Stimulated activated CD4-positive, alpha-beta T cell treated with anti-CD3 and anti-CD28 coated beads, Interleukin-2, amount 100 ng/mL, for 48 hours (primary cell): ENCODE data around the gene PTCSC3.

Source experiments
- DNase-seq, 2 donors: peaks; one replicate each; pipeline ENCODE4 v3.0.0-alpha.2; 2020

PTCSC3 gene

GRCh38 chr14:36176524-36176923 lies at the start of gene PTCSC3:
Gene PTCSC3, minus strand, starts transcription at chr14:36176722.
- no peak for DNase-seq

- DNase-seq = no peak
Measured at GRCh38 chr14:36226164-36226563, 49.6 kb upstream of the PTCSC3 start.

GRCh38 chr14:36224176-36224575 lies 47.7 kb upstream of the PTCSC3 start:
- no peak for DNase-seq

GRCh38 chr14:36223558-36223957 lies 47.0 kb upstream of the PTCSC3 start:
- no peak for DNase-seq

- no peak for DNase-seq
Measured at GRCh38 chr14:36222952-36223468, 46.5 kb upstream of the PTCSC3 start.

- DNase-seq = no peak
Measured at GRCh38 chr14:36222337-36222736, 45.8 kb upstream of the PTCSC3 start.

- no peak for DNase-seq
Measured at GRCh38 chr14:36221112-36221511, 44.6 kb upstream of the PTCSC3 start.

- DNase-seq = no peak
Measured at GRCh38 chr14:36217732-36218131, 41.2 kb upstream of the PTCSC3 start.

- DNase-seq = no peak
Measured at GRCh38 chr14:36217027-36217426, 40.5 kb upstream of the PTCSC3 start.

- DNase-seq = no peak
Measured at GRCh38 chr14:36215217-36215598, 38.7 kb upstream of the PTCSC3 start.

GRCh38 chr14:36214476-36215216 lies 38.1 kb upstream of the PTCSC3 start:
- DNase-seq = no peak

- no peak for DNase-seq
Measured at GRCh38 chr14:36212987-36213386, 36.5 kb upstream of the PTCSC3 start.

- no peak for DNase-seq
Measured at GRCh38 chr14:36212577-36212976, 36.1 kb upstream of the PTCSC3 start.

GRCh38 chr14:36208690-36209278 lies 32.3 kb upstream of the PTCSC3 start:
- no peak for DNase-seq

GRCh38 chr14:36207500-36207899 lies 31.0 kb upstream of the PTCSC3 start:
- no peak for DNase-seq

- DNase-seq = no peak
Measured at GRCh38 chr14:36204461-36205073, 28.0 kb upstream of the PTCSC3 start.

- DNase-seq = no peak
Measured at GRCh38 chr14:36198378-36198777, 21.9 kb upstream of the PTCSC3 start.

GRCh38 chr14:36194663-36195062 lies 18.1 kb upstream of the PTCSC3 start:
- DNase-seq = no peak

GRCh38 chr14:36192530-36192929 lies 16.0 kb upstream of the PTCSC3 start:
- no peak for DNase-seq

GRCh38 chr14:36183402-36183801 lies 6.9 kb upstream of the PTCSC3 start:
- DNase-seq = no peak

- no peak for DNase-seq
Measured at GRCh38 chr14:36181417-36181816, 4.9 kb upstream of the PTCSC3 start.

- no peak for DNase-seq
Measured at GRCh38 chr14:36177489-36177888, 967 bp upstream of the PTCSC3 start.

GRCh38 chr14:36174767-36175424 lies 1.6 kb downstream of the PTCSC3 start:
- no peak for DNase-seq

GRCh38 chr14:36173161-36173560 lies 3.4 kb downstream of the PTCSC3 start:
- DNase-seq = no peak
